Left renal pelvis (tissue), 4 donors: ENCODE data around the gene SYT2. TPM values are rescaled to one million over a fixed set of nuclear protein-coding genes. Genes with fewer than 3 reads are reported as not detected.
"Not testable (repeated sequence)": the region's sequence is repeated elsewhere in the genome, so short reads cannot be mapped to it uniquely, and the experiment has no call there.

Experiments
- DNase-seq, 4 donors: peaks; one replicate each; pipeline ENCODE4 v3.0.0-alpha.2; 2013; ENCODE audit warnings: low read depth in 4 of 4, low spot score in 3 of 4
- polyA plus RNA-seq, 4 donors: library from polyadenylated mRNA; unstranded; fragments of 120-200 nt; gene quantifications; one replicate each; pipeline ENCODE4 v1.2.1, GENCODE V29; 2013; ENCODE audit not compliant: insufficient read length in 4 of 4

SYT2 gene
- 1 to 10 TPM; 2.0 to 3.0 (median 2.0) TPM for polyA plus RNA-seq

DNA sequence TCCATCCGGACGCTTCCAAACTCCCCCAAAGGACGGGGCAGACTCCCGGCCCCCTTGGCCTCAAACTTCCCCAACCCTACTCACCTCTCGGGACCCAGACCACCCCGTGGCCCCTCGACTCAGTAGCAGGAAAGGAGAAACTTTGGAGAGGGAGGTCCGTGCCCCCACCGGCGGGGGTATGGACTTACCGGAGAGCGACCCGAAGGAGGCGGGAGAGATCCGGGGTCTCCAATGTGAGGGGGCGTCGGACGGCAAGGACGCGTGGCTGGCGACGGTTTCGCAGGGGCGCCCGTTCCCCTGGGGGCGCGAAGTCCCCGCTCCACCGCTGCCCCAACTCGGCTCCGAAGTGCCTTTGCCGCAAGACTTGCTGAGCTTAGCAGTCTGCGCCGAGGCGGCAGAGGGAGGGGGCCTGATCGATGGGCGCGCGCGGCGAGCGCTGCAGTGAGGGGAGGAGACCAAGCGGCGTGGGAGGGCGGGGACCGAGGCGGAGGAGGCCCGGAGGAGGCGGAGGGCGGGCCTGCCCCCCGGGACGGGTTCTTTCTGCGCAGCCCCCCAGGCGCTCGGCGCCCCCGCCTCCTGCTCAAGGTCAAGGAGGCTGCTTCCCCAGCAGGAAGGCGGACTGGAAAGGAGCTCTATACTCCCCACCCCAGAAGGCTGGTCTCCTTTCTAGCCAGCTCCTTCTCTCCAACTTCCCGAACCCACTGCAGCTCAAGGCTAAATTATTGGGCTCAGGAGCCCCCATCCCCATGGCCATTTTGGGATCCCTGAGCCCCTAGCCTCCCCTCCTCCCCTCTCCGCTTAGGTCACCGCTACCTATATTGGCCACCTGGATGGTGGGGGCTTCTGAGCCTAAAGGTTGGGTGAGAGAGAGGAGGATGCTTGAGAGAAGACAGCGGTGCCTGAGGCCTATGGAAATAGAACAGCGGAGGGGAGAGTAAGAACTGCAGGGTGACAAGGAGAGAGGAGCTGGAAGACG, at the start of gene SYT2:
SYT2 (minus strand) TSS at position 385 of the 976 bp plus-strand sequence. CDS start 104,682 bp downstream, outside the sequence.
- no peak for DNase-seq

GRCh38 chr1:202756391-202756790, 46.1 kb upstream of the SYT2 start:
- no peak for DNase-seq

- DNase-seq, result no peak
These were observed 44.0 kb upstream of the SYT2 start for GRCh38 chr1:202754293-202754692.

DNA sequence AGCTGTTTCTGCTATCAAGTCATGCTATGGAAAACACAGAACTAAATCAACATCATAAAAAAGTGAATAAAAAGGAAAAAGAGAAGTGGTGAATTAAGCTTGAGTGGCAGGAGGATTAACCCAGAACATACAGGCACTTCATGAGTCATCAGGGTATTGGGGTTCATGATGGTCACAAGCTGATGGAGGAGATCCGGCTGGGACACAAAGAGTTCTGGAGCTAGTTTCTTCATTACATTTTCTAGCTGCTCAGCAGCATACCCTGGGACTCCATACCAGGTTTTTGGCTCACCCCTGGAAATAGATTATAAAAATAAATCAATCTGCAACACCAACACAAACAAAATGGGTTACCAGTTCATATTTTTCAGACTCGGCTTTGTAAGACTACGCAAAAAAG, 42.5 kb upstream of the SYT2 start:
- peak; percentile 44 to 68 (median 58) for DNase-seq

DNA sequence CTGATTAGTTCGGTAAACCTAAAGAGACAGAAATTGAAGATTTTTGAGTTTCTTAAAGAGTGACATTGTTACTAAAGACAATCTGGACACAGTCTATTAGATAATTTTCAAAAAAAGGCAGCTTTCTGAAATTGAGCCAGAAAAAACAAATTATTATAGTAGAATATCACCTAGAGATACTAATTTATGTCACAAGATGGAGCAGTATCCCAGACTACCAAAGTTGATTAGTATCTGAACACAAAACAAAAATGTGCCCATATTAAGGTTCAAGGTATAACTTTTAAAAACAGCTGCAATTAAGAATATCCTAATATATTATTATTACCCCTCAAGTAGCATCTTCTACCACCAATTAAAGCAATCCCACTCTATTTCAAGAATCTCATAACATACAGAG, 40.5 kb upstream of the SYT2 start:
- no peak for DNase-seq

DNA sequence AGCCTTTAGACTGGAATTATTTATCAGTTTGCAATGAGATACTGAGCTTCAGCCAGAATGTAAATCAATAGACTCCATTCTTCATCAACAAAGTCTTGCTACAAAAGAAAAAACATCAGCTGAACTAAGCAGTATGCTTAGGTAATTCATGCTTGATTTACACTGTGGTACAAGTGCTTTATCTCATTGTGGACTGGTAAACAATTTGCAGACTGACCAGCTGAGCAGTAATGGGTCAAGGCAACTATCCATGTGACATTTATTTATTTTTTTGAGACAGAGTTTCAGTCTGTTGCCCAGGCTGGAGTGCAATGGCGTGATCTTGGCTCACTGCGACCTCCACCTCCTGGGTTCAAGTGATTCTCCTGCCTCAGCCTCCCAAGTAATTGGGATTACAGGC, 39.8 kb upstream of the SYT2 start:
- no peak for DNase-seq

DNA sequence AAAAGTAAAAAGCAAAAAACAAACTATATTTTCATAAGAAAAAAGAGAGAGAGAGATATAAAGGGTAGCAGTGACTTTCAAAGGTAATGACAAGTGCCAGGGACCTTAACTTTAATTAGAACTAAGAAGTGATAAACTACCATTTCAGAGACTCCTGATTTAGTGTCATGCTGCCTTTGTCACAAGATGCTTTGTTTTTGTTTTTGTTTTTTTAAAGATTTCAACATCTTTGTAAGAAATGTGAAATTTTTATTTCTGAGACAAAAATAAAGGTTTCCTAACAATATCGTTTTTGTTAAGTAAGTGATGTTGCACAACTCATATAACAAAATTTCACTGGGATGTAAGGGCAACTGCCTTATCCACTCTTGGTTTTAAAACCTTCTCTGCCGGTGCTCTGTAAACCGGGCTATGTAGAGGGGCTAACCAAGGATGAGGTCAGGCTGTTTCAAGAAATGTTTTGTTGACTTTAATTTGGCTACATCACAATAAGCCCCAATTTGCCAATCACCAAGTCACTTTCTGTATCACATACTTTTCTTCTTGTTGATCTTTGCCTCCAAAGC, 35.2 kb upstream of the SYT2 start:
- no peak for DNase-seq

GRCh38 chr1:202744770-202745169, 34.5 kb upstream of the SYT2 start:
- not testable (repeated sequence) for DNase-seq

DNA sequence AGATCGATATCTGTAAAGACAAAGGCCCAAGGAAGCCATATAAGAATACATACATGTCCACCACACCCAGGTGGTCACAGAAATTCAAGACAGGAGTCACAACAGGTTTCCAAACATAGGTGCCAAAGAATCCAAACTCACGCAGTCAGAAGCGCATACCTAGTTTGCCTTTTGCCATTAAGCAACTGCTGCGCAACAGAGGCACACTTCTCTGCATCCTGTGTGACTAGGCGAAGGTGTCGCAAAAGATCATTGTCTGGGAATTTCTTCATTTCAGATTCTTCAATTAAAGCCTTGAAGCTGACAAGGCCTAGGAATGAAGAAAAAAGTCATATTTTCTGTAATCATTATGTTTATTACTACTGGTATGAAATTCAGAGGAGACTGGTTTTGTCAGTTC, 32.2 kb upstream of the SYT2 start:
- no peak for DNase-seq

- DNase-seq, result no peak
These were observed 23.0 kb upstream of the SYT2 start for GRCh38 chr1:202733251-202733650.

GRCh38 chr1:202728951-202729350, 18.7 kb upstream of the SYT2 start:
- DNase-seq, result no peak

- DNase-seq, result no peak
These were observed 15.3 kb upstream of the SYT2 start for GRCh38 chr1:202725526-202725925.

- no peak for DNase-seq
These were observed 13.5 kb upstream of the SYT2 start for GRCh38 chr1:202723708-202724107.

- not testable (repeated sequence) for DNase-seq
These were observed 12.8 kb upstream of the SYT2 start for GRCh38 chr1:202723046-202723445.

DNA sequence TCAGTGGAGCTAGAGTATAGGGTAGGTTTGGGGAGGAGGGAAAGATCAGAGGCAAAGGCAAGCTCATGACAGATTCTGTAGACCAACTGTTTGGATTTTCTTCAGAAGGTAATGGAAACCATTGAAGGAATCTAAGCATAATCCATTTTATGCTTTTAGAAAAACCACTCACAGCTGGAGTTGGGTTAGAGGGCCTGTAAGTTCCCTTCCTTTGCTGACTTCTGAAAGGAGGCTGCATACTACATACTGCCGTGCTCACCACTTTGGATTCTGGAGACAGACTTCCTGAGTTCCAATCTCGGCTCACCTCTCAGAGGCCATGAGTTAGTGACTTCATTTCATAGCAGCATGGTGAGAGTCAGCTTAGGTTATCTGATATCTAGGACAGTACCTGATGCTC, 6.4 kb upstream of the SYT2 start:
- DNase-seq, result no peak

DNA sequence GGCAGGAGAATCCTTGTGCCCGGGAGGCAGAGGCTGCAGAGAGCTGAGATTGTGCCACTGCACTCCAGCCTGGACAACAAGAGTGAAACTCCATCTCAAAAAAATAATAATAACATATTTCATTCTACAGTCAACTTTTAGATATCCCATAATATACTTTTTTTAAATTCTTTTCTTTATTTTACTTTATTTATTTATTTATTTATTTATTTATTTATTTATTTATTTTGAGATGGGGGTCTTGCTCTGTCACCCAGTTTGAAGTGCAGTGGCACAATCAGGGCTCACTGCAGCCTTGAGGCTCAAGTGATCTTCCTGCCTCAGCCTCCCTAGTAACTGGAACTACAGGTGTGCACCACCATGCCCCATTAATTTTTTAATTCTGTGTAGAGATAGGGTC, 3.9 kb upstream of the SYT2 start:
- DNase-seq, result not testable (repeated sequence)

DNA sequence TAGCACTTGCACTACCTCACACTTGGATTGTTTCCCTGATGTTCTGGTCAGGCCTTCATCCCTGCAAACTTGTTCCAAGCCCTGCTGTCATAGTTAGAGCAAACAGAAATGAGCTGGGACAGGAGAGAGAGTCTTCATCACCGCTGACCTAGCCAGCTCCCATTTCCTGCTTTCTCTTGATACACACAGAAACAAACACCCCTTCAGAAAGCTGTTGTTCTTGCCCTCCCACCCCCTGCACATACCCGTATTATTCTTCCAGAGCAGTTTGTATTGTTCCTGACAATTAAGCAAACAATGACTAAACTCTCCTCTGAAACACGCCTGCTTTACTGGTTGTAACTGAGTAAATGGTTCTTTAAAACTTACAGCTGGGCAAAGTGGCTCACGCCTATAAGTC, 2.9 kb upstream of the SYT2 start:
- DNase-seq, result no peak

GRCh38 chr1:202711949-202712635, 1.8 kb upstream of the SYT2 start:
- DNase-seq, result no peak

GRCh38 chr1:202709276-202710041, 795 bp downstream of the SYT2 start:
- DNase-seq, result no peak

GRCh38 chr1:202708456-202709275, 1.6 kb downstream of the SYT2 start:
- DNase-seq, result no peak
